Measurements from ENCODE around the gene MRTFA.
A peak's percentile ranks its signal among the peaks of the same experiment; 100 is the strongest.

DNA sequence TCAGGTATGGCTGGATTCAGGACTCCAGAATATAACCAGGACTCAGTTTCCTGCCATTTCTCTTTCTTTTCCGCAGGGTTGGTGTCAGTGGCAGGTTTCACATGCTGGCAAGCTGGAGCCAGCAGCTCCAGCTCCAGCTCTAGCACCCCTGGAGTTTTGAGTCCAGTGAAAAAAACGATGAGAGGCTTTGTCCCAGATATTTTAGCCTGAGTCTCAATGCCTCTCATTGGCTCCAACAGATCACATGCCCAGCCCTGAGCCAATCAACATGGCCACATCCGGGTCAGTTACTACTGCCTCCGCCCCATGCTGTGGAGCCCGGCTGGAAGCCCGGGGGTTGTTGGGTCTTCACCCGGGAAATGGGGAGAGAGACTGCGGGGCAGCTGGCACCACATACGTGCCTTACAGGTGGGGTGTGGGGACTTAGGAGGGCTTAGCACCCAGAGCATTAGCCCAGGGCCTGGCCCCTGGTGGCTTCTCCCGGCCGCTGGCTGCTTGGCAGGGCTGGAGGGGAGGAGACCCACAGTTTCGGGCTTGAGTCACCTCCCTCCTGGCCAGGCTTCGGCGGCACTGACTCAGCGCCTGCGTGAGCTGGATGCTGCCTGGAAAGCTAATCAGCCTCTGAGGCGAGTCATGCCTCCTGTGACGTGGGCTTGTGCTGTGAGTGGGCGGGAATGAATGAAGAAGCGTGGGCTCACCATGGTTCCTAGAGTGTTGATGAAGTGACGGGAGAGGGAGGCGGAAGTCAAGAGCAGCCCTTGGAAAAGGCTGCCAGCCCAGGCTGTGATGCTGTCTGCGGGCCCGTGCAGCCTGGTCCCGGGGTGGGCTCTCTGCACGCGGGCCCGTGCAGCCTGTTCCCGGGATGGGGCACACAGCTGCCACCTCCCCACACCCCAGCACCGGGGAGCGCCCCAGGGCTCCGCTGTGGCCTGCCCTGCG, 15.3 kb upstream of the MRTFA start:
- TF ChIP-seq CTCF (IDR thresholded peaks at IDR 0.05) (no peak), POLR2AphosphoS5 (IDR thresholded peaks at IDR 0.05) (peak in 1 of 3 donors; percentile 78)
